NCI-H2081 treated with DMSO at 0.1 percent for 48 hours (cell line): ENCODE measurements around the gene PDE4C.

ENCODE experiments used
- DNase-seq: peaks from one replicate; lab custom pipeline; 2025; lab: John Stamatoyannopoulos, UW

PDE4C gene

GRCh38 chr19:18198374-18198773 is 27.9 kb downstream of the PDE4C start:
- DNase-seq, result no peak

- DNase-seq, result no peak
These were observed 28.3 kb downstream of the PDE4C start for GRCh38 chr19:18197941-18198340.

DNA sequence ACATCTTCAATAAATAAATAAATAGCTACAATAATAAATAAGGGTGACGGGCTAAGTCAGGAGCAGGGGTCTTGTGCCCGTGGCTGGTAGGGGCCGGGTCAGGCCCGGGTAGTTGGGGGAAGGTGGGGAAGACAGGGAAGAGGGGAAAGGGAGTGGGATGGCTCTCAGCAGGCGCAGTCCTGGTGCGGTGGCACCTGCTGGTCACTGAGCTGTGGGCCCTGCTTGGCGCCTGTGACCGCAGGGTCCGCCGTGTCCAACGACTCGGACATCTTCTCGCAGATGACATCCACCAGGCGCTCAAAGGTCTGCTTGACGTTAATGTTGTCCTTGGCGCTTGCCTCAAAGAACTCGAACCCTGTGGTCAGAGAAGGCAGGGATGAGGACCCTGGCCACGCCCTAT is 28.9 kb downstream of the PDE4C start:
- no peak for DNase-seq

DNA sequence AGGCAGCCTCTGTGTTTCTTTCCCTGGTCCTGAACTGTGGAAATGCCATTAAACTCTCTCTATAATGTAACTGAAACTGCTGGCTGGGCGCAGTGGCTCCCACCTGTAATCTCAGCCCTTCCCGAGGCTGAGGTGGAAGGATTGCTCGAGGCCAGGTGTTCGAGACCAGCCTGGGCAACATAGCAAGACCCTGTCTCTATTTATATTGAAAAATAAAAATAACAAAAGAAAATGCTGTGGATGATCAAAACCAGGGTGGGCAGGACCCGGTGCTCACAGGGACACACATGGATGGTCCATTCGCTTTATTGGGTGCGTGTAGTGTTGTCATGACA is 29.8 kb downstream of the PDE4C start:
- no peak for DNase-seq

GRCh38 chr19:18194554-18195238 is 31.5 kb downstream of the PDE4C start:
- DNase-seq, result no peak

- DNase-seq, result no peak
These were observed 32.1 kb downstream of the PDE4C start for GRCh38 chr19:18194181-18194530.

- no peak for DNase-seq
These were observed 32.7 kb downstream of the PDE4C start for GRCh38 chr19:18193388-18194180.

- DNase-seq, result peak; percentile 99
These were observed 33.4 kb downstream of the PDE4C start, which contains the start of gene MPV17L2 for GRCh38 chr19:18192673-18193387. Gene MPV17L2 (plus strand): TSS chr19:18193218. CDS start chr19:18193282, 64 bp downstream.

- no peak for DNase-seq
These were observed 34.6 kb downstream of the PDE4C start for GRCh38 chr19:18191640-18192062.

DNA sequence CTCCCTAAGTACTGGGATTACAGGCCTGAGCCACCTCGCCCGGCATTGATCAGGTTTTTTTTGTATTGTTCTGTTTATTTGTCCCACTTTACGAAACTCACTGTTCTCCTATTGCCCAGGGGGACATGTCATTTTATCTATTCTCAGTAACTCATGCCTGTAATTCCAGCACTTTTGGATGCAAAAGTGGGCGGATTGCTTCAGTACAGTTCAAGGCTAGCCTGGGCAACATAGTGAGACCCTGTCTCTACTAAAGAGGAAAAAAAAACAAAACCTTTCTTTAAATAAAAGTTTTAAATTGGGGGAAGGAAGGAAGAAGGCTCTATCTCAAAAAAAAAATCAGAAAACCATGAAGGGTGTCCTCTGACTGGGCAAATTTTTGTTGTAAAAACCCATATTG is 36.0 kb downstream of the PDE4C start:
- no peak for DNase-seq

DNA sequence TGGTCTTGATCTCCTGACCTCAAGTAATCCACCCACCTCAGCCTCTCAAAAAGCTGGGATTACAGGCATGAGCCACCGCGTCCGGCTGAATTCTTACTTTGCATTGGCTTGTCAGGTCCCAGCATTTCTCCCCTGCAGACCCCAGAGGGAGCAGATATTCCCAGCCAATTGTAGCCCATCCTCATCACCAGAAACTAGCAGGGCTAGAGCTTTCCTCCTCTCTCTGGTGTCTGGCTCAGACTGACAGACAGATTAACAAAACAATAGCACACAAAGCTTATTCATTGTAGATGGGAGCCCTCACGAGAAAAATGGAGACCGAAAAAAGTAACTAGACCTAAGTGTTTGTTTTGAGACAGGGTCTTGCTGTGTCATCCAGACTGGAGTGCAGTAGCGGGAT is 40.7 kb downstream of the PDE4C start:
- DNase-seq, result no peak

- no peak for DNase-seq
These were observed 42.7 kb downstream of the PDE4C start for GRCh38 chr19:18183529-18183928.

GRCh38 chr19:18179957-18180356 is 46.3 kb downstream of the PDE4C start:
- DNase-seq, result no peak

DNA sequence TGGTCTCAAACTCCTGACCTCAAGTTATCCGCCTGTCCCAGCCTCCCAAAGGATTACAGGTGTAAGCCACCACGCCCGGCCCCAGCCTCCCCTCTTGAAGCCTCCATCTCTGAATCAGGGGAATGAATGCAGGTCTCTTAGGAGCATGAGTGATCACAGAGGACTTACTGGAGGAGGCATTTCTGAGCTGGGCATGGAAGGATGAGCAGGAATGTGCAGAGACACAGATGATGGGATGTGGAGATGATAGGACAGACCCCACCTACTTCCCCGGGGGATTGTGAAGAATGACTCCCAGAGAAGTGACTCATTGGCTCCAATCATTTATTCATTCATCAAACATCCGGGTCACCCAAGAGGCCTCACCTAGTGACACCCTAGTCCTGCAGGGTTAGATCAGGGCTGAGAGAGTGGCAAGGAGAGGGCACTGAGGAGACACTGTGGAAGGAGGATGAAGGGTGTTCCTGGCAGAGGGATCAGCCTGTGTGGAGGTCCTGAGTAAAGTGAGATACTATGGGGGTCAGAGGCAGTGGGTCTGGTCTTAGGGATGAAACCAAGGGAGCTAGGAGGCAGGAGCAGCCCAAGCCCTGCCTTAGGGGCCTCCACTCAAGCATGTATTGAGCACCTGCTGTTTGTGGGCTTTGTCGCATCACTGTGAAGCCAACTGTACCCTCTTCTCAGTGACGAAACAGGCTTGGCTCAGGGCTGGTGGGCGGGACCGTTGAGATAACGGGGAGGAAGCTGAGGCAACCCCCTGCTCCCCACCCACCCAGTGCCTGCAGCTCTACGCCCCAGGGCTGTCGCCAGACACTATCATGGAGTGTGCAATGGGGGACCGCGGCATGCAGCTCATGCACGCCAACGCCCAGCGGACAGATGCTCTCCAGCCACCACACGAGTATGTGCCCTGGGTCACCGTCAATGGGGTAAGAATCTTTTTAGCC is 49.6 kb downstream of the PDE4C start:
- DNase-seq, result no peak

GRCh38 chr19:18174983-18175382 is 51.3 kb downstream of the PDE4C start:
- DNase-seq, result no peak
